Tibial artery (tissue), 4 donors: Measurements from ENCODE around the gene FUT9.

Experiments used
- DNase-seq, 2 donors: peaks; one replicate each; pipeline ENCODE4 v3.0.0-alpha.2; 2019
- H3K27ac ChIP-seq, 2 donors: fragments of 200-600 bp; sonication (generic) in 1 of 2; 1 replicate in 1 of 2; 2 replicates in 1 of 2; pipeline ENCODE4 v1.5.1; 2018 to 2019; ENCODE audit warnings: mild to moderate bottlenecking in 1 of 2
- H3K27me3 ChIP-seq, 2 donors: fragments of 200-600 bp; sonication (generic) in 1 of 2; one replicate each; pipeline versions ENCODE4 v1.5.1 to v1.6.0; 2016 to 2019
- H3K36me3 ChIP-seq, 3 donors: fragments of 200-600 bp; sonication (generic) in 2 of 3; one replicate each; pipeline ENCODE4 v1.5.1; 2016 to 2019; ENCODE audit warnings: mild to moderate bottlenecking in 2 of 3
- H3K4me1 ChIP-seq, 4 donors: fragments of 200-600 bp; sonication (generic) in 2 of 4; 1 replicate in 3 of 4; 2 replicates in 1 of 4; pipeline ENCODE4 v1.5.1; 2016 to 2019
- H3K4me3 ChIP-seq, 2 donors: fragments of 200-600 bp; sonication (generic) in 1 of 2; 1 replicate in 1 of 2; 2 replicates in 1 of 2; pipeline ENCODE4 v1.5.1; 2018 to 2019; ENCODE audit warnings: mild to moderate bottlenecking in 2 of 2
- H3K9me3 ChIP-seq, 3 donors: fragments of 200-600 bp; sonication (generic) in 1 of 3; one replicate each; pipeline ENCODE4 v1.5.1; 2016 to 2019
- intact Hi-C: fragments of 100-400 bp; cut with DNase I; formaldehyde crosslinking; loops from one replicate; pipeline ENCODE4 v1.15.0; 2023; ENCODE audit warnings: low total_unique reads
- TF ChIP-seq, protein P1 (sequence below), 2 experiments: fragments of 200-600 bp in 1 of 2; fragments of 450-650 bp in 1 of 2; IDR thresholded peaks; one replicate each; pipeline ENCODE4 v1.5.1; 2017 to 2019; ENCODE audit warnings: antibody characterized with exemption in 2 of 2, mild to moderate bottlenecking in 1 of 2, moderate library complexity in 1 of 2

Gene FUT9

DNA sequence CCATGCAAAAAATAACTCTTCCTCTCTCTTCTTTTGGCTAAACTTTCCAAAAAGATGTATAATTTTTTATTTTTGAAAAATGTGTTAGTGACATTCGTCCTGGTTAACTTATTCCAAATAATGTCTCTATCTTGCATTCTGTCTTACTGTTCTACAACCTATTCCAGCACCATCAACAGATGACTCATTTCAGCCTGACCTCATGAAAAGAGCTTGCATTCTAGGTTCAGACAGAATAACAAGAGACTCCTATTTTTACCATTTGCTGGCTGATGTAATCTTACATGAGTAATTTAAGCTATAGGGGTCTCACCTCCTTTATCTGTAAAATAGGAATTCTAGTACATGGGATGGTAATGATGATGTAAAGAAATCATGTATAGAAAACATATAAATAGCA lies 109.0 kb downstream of the FUT9 start:
- DNase-seq = no peak
- Histone ChIP-seq H3K27me3 (no peaks in the 10 kb centered on the region), H3K9me3 (no peaks in the 10 kb centered on the region), H3K36me3 (no peaks in the 10 kb centered on the region), H3K27ac (no peak overlapping the region), H3K4me1 (no peaks in the 10 kb centered on the region), H3K4me3 (no peak overlapping the region)
- TF ChIP-seq, protein P1, sequence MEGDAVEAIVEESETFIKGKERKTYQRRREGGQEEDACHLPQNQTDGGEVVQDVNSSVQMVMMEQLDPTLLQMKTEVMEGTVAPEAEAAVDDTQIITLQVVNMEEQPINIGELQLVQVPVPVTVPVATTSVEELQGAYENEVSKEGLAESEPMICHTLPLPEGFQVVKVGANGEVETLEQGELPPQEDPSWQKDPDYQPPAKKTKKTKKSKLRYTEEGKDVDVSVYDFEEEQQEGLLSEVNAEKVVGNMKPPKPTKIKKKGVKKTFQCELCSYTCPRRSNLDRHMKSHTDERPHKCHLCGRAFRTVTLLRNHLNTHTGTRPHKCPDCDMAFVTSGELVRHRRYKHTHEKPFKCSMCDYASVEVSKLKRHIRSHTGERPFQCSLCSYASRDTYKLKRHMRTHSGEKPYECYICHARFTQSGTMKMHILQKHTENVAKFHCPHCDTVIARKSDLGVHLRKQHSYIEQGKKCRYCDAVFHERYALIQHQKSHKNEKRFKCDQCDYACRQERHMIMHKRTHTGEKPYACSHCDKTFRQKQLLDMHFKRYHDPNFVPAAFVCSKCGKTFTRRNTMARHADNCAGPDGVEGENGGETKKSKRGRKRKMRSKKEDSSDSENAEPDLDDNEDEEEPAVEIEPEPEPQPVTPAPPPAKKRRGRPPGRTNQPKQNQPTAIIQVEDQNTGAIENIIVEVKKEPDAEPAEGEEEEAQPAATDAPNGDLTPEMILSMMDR (IDR thresholded peaks at IDR 0.05) = no peak
- intact Hi-C loops = no loop called here

DNA sequence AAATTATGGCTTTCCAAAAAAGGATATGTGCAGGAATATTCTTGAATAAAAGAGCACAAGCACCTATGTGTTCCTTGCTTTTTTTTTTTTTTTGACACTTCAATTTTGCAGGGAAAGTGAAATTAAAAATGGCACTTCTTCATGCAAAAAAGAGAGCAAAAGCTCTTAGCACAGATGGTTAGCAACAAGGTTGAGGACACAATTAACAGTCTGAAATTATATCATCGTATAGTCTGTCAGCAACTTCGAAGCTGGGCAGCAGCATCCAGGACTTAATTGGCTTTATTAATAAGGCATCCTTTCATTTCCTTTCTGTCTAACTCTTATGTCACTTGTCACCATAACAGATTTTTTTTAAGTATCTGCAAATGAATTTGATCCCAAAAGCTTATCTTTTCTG lies 122.6 kb downstream of the FUT9 start:
- no peak overlapping the region for H3K27ac ChIP-seq

DNA sequence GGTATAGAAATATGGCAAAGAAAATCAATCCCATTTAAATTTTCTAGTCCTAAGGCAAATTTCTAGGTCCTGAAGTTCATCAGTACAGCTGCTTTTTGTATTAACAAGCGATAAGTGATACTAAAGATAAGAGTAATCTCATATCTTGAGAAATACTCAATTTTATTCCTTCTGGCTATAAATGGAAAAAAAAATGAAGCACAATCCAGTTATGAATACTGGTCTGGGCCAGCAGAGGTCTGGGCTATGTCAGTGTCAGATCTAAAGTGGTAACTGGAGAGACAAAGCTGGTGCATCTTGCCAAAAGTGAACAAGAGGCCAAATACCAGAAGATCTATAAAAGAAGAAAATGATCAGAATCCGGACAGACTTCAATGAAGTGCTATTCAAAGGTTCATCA lies 126.4 kb downstream of the FUT9 start:
- H3K9me3 ChIP-seq = no peaks in the 10 kb centered on the region
- no peaks in the 10 kb centered on the region for H3K36me3 ChIP-seq
- DNase-seq = no peak
- no peaks in the 10 kb centered on the region for H3K27me3 ChIP-seq
- H3K27ac ChIP-seq = no peak overlapping the region
- intact Hi-C loops = no loop called here
- TF ChIP-seq, protein P1 (IDR thresholded peaks at IDR 0.05) = no peak
- H3K4me3 ChIP-seq = no peak overlapping the region
- H3K4me1 ChIP-seq = no peaks in the 10 kb centered on the region

More for the DNA sequence above, 122.6 kb downstream of the FUT9 start:
- no peaks in the 10 kb centered on the region for H3K9me3 ChIP-seq
- TF ChIP-seq, protein P1 (IDR thresholded peaks at IDR 0.05) = no peak
- no peak for DNase-seq
- H3K4me3 ChIP-seq = no peak overlapping the region
- H3K4me1 ChIP-seq = no peaks in the 10 kb centered on the region
- no peaks in the 10 kb centered on the region for H3K27me3 ChIP-seq
- no peaks in the 10 kb centered on the region for H3K36me3 ChIP-seq
- intact Hi-C loops = no loop called here

DNA sequence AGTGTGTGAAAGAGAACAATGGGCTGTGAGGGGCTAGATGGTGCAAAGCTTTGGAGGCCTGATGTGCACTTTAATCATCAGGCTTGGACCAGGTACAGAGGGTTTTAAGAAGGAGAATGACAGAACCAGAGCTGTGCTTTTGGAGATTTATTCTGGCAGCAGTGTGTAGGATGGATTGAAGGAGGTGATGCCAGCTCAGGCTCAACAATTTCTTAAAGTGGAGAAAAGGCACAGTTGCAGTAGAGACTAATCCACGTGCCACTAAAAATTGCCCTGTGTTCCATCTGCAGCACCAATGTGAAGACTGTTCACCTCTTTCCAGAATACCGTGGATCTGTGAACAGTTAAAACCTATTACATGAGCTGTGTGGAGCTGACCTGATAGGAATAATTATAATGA lies 134.7 kb downstream of the FUT9 start:
- H3K27me3 ChIP-seq = no peaks in the 10 kb centered on the region
- H3K4me1 ChIP-seq = no peaks in the 10 kb centered on the region
- TF ChIP-seq, protein P1 (IDR thresholded peaks at IDR 0.05) = no peak
- H3K9me3 ChIP-seq = no peaks in the 10 kb centered on the region
- no peak for DNase-seq
- no peaks in the 10 kb centered on the region for H3K36me3 ChIP-seq
- H3K27ac ChIP-seq = no peak overlapping the region
- H3K4me3 ChIP-seq = no peak overlapping the region
- intact Hi-C loops = no loop called here

DNA sequence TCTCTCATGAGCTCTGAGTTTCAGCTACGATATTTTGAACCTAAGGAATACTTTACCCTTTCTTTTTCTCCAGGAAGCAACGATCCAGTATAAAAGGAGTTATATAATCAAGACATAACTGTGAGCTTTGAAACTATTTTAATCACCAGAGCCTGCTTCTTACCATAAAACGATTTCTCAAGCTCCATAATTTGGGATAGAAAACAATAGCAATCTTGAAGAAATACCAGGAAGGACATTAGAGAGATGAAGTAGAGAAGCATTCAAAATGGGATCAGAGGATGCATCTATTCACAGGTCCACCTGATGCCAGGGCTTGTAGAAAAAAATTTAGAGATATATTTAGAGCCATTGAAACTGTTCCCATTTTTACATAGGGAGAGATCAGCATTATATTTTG lies 135.9 kb downstream of the FUT9 start:
- H3K9me3 ChIP-seq = no peaks in the 10 kb centered on the region
- DNase-seq = no peak
- TF ChIP-seq, protein P1 (IDR thresholded peaks at IDR 0.05) = no peak
- H3K36me3 ChIP-seq = no peaks in the 10 kb centered on the region
- H3K27ac ChIP-seq = no peak overlapping the region
- H3K4me3 ChIP-seq = no peak overlapping the region
- H3K4me1 ChIP-seq = no peaks in the 10 kb centered on the region
- intact Hi-C loops = no loop called here
- no peaks in the 10 kb centered on the region for H3K27me3 ChIP-seq

DNA sequence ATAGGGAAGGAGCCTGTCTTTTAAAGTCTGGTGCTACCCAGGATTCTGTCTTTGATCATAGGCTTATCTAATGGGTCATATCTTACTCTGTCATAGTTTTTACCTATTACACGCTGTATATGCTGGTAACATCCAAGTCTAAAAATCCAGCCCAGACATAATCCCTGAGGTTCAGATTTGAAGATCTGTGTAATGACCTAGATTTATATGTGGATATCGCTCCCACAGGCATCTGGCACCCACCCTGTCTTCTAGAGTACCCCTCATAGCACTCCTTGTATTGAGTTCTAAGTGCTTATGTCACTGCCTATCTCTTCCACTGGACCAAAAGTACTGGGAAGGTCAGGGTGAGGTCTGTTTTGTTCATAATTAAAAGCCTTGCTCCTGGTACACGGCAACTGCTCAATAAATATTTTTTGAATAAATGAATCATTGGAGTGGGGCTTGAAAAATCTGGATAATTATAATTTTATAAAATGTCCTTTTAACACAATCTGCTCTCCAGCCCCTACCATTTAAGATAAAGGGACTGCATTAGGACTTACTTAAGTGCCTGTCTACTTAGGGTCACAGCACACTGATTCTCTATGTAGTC lies 136.4 kb downstream of the FUT9 start:
- no peak overlapping the region for H3K27ac ChIP-seq
- intact Hi-C loops = no loop called here

More for the DNA sequence above, 136.4 kb downstream of the FUT9 start:
- Histone ChIP-seq H3K4me3 (no peak overlapping the region), H3K36me3 (no peaks in the 10 kb centered on the region), H3K4me1 (no peaks in the 10 kb centered on the region), H3K27me3 (no peaks in the 10 kb centered on the region), H3K9me3 (no peaks in the 10 kb centered on the region)
- TF ChIP-seq, protein P1 (IDR thresholded peaks at IDR 0.05) = no peak
- no peak for DNase-seq
